Stomach (tissue), 4 donors: ENCODE data around the gene PRKCH.

Experiments
- EP300 ChIP-seq: sonication (generic); formaldehyde crosslinking; IDR thresholded peaks from one replicate; pipeline ENCODE4 v1.6.1; 2017; ENCODE audit warnings: antibody characterized with exemption
- POLR2A ChIP-seq, 4 donors: fragments of 450-650 bp; IDR thresholded peaks; one replicate each; pipeline ENCODE4 v1.6.1; 2016; ENCODE audit warnings: antibody characterized with exemption in 4 of 4, control low read depth in 2 of 4, mild to moderate bottlenecking in 1 of 4, moderate library complexity in 1 of 4
- POLR2AphosphoS5 ChIP-seq, 3 donors: sonication (generic); formaldehyde crosslinking; IDR thresholded peaks; one replicate each; pipeline ENCODE4 v1.6.1; 2016; ENCODE audit warnings: antibody characterized with exemption in 3 of 3
- TF ChIP-seq, protein P1 (sequence below), 7 experiments: fragments of 450-650 bp in 4 of 7; fragments of 200-600 bp in 3 of 7; sonication (generic) in 3 of 7; IDR thresholded peaks; one replicate each; pipeline ENCODE4 v1.5.1; 2016 to 2019; ENCODE audit warnings: antibody characterized with exemption in 7 of 7, control low read depth in 2 of 7, mild to moderate bottlenecking in 1 of 7

DNA sequence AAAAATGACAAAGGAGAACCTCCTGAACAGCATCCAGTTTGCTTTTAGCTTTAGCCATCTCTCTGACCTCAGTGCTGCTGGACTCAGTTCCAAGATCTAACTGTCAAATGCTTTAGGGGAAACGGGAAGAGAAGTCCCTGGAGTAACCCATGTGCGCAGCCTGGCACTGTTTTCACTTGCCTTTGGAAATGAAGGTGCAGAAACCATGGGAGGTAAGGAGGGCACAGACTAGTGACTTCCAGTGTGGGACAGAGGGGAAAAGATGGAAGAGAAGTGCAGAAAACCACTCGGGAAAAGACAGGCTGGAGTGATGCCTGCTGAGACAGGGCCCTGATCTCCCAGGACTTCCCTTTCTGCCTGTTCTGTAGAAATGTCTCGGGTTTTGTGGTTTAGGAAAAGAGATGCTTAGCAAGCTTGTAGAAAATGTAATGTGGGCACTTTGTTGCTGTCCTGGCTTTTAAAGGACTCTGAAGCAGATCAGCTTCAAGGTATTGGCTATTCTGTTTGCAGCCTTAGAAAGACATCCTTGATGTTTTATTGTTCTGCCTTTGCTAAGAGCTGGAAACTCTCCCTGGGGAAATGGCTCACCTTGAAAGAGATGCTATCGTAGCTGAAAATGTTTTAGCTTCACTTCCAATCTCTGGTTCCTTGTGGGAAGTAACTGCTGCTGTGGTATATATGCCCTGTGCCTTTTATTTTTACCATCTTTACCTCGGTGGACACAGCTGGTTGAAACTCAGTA lies 249.3 kb downstream of the PRKCH start:
- TF ChIP-seq POLR2A (IDR thresholded peaks at IDR 0.05) (no peak), POLR2AphosphoS5 (IDR thresholded peaks at IDR 0.05) (no peak), EP300 (no peak)
- TF ChIP-seq, protein P1, sequence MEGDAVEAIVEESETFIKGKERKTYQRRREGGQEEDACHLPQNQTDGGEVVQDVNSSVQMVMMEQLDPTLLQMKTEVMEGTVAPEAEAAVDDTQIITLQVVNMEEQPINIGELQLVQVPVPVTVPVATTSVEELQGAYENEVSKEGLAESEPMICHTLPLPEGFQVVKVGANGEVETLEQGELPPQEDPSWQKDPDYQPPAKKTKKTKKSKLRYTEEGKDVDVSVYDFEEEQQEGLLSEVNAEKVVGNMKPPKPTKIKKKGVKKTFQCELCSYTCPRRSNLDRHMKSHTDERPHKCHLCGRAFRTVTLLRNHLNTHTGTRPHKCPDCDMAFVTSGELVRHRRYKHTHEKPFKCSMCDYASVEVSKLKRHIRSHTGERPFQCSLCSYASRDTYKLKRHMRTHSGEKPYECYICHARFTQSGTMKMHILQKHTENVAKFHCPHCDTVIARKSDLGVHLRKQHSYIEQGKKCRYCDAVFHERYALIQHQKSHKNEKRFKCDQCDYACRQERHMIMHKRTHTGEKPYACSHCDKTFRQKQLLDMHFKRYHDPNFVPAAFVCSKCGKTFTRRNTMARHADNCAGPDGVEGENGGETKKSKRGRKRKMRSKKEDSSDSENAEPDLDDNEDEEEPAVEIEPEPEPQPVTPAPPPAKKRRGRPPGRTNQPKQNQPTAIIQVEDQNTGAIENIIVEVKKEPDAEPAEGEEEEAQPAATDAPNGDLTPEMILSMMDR (IDR thresholded peaks at IDR 0.05): no peak
